Hematopoietic multipotent progenitor cell treated with erythropoietin and hydrocortisone succinate and interleukin-3 and kit ligand, for 6 days (in vitro differentiated cells): ENCODE measurements around the gene PUM2.

Experiments used
- DNase-seq: peaks from one replicate; pipeline ENCODE4 v3.0.0-alpha.2; 2015

Gene PUM2

DNA sequence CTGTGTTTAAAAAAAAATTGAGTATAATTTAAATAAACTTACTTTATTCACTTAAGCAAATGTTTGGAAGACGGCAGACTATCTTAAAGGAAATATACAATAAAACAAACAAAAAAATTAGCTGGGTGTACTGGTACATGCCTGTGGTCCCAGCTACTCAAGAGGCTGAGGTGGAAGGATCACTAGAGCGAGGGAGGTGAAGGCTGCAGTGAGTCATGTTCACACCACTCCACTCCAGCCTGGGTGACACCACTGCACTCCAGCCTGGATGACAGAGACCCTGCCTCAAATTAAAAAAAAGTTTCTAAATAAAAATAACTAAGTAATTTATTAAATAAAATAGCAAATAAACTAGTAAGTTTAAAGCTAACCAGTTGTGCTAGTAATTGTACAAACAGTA, 7.5 kb downstream of the PUM2 start:
- DNase-seq = no peak

- DNase-seq = no peak
Observed at GRCh38 chr2:20339012-20339411, 11.6 kb downstream of the PUM2 start.

GRCh38 chr2:20334605-20335203, 15.9 kb downstream of the PUM2 start:
- no peak for DNase-seq

DNA sequence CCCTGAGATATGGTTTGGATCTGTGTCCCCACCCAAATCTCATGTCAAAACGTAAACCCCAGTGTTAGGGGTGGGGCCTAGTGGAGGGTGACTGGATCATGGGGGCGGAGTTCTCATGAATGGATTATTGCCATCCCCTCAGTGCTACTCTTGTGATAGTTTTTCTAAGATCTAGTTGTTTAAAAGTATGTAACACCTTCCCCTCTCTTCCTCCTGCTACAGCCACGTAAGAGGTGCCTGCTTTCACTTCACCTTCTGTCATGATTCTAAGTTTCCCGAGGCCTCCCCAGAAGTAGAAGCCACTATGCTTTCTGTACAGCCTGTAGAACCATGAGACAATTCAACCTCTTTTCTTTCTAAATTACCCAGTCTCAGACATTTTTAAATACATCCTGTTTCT, 16.9 kb downstream of the PUM2 start:
- DNase-seq = no peak

GRCh38 chr2:20330192-20330591, 20.5 kb downstream of the PUM2 start:
- no peak for DNase-seq

- DNase-seq = no peak
Observed at GRCh38 chr2:20327370-20327769, 23.3 kb downstream of the PUM2 start.

GRCh38 chr2:20326163-20326780, 24.4 kb downstream of the PUM2 start:
- peak; percentile 82 for DNase-seq

GRCh38 chr2:20322527-20323300, 27.9 kb downstream of the PUM2 start:
- DNase-seq = no peak

DNA sequence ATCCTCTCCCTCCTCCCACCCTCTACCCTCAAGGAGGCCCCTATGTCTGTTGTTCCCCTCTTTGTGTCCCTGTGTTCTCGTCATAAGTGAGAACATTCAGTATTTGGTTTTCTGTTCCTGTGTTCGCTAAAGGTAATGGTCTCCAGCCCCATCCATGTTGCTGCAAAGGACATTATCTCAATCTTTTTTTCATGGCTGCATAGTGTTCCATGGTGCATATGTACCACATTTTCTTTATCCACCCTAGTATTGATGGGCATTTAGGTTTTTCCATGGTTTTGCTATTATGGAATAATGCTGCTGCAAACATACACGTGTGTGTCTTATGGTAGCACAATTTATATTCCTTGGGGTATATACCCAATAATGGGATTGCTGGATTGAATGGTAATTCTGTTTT, 33.0 kb downstream of the PUM2 start:
- DNase-seq = no peak

DNA sequence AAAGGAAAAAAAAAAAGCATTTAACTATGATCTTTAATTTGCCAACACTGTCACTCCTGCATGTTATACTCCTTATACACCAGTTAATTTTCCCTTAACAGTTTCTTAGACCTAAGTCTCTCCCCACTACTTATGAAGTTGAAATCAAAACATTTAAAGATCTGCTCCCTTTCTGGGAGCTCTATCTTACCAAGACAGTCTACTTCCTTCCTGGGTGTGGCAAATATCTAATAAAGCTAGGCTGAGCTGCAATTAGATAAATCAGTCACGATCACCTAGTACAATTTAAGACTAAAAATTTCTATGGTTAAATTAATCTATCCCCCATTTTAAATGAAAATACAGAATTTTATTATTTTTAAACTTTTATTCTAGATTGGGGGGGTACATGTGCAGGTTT, 33.4 kb downstream of the PUM2 start:
- DNase-seq = peak; percentile 69

GRCh38 chr2:20314562-20315501, 35.8 kb downstream of the PUM2 start:
- peak; percentile 63 for DNase-seq

- DNase-seq = no peak
Observed at GRCh38 chr2:20313659-20314058, 37.0 kb downstream of the PUM2 start.

DNA sequence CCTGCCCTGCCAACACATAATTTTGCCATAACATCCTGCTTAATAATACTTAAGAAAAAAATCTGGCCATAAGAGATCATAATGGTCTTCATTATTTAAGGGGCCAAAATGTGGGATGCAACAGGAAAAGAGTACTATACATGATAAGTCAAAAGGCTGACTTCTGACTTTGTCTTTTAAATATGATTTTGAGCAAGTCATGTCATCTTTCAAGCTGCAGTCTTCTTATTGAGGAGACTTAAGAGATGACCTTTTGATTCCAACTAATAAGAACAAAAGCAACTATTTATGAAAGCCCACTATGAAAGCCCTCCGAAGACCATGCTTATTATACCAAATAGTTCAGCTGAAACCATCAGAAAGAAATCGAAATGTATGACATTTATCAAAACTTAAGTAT, 41.6 kb downstream of the PUM2 start:
- DNase-seq = no peak

DNA sequence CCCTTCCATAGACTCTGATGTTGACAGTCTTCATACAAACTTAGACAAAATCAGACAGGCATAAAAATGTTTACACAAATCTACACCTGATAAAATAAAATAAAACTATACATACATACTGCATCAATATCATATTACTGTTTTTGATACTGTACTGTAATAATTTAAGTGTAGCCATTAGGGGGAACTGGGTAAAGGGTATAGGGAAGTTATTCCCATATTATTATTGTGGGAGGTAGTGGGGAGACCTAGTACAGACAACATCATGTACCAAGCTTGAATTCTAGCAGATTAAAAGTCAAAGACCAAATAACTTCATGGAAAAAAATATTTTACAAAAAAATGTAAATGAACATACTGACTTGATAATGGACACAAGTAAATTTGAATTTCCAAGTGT, 43.3 kb downstream of the PUM2 start:
- no peak for DNase-seq

DNA sequence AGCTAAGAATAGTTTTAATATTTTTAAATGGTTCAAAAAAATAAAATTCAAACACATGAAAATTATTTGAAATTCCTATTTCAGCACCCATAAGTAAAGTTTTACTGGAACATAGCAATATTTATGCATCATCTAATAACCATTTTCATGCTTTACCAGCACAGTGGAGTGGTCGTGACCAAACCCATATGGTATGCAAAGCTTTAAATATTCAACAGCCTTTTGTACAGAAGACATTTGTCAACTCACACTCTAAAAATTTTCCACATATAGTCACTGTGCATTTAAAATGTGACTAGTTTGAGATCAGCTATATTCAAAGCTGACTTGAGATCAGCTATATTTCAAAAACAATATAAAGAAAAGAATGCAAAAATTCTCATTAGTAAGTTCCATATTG, 46.2 kb downstream of the PUM2 start:
- DNase-seq = no peak

GRCh38 chr2:20303966-20304365, 46.7 kb downstream of the PUM2 start:
- no peak for DNase-seq

DNA sequence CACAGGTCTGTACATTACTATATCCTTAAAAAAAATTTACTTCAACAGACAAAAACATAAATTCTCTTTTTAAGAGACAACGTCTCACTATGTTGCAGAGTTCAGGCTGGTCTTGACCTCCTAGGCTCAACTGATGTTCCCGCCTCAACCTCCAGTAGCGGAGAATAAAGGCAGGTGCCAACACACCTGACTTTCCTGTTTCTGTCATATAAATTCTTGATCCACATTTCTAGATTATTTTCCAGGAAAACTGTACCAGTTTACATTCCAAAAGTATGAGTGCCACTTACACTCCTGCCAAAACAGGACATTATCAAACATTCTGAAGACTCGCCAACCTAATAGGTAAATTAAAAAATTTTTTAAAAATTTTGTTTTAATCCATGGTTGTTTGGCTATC, 48.6 kb downstream of the PUM2 start:
- DNase-seq = no peak

DNA sequence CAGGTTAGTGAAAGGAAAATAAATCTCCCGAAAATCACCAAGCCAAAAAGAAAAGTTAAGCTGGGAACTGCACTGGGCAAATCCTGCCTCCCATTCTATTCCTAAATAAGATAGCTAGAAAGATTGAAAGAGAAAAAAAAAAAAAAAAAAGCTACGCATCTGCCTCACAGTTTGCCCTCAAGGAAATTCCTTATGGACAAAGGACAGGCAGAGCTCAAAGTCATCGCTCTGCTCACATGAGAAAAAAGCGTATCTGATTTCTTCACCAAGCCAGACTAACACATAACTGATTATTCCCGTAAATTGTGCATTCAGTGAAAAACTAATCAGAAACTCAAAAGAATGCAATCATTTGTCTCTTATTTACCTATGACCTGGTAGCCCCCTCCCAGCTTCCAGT, 50.0 kb downstream of the PUM2 start:
- DNase-seq = no peak

GRCh38 chr2:20299113-20299512, 51.5 kb downstream of the PUM2 start:
- DNase-seq = no peak

GRCh38 chr2:20294231-20294630, 56.4 kb downstream of the PUM2 start:
- DNase-seq = no peak

- no peak for DNase-seq
Observed at GRCh38 chr2:20292984-20293383, 57.7 kb downstream of the PUM2 start.

GRCh38 chr2:20291846-20292408, 58.7 kb downstream of the PUM2 start:
- DNase-seq = no peak

- peak; percentile 89 for DNase-seq
Observed at GRCh38 chr2:20291106-20291564, 59.5 kb downstream of the PUM2 start.
